Dedifferentiated amniotic fluid mesenchymal stem cell (primary cell): ENCODE data around the gene OR6V1.

Experiments
- DNase-seq: peaks from one replicate; pipeline ENCODE4 v3.0.0-alpha.2; 2016; ENCODE audit errors: extremely low spot score

Gene OR6V1, protein sequence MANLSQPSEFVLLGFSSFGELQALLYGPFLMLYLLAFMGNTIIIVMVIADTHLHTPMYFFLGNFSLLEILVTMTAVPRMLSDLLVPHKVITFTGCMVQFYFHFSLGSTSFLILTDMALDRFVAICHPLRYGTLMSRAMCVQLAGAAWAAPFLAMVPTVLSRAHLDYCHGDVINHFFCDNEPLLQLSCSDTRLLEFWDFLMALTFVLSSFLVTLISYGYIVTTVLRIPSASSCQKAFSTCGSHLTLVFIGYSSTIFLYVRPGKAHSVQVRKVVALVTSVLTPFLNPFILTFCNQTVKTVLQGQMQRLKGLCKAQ

GRCh38 chr7:143052041-143052440 lies at the start of gene OR6V1:
Gene OR6V1, plus strand, starts transcription at chr7:143052341. Its CDS starts 0 bp downstream, at chr7:143052341.
- no peak for DNase-seq

- no peak for DNase-seq
Measured at GRCh38 chr7:143002898-143003297, 49.2 kb upstream of the OR6V1 start.

DNA sequence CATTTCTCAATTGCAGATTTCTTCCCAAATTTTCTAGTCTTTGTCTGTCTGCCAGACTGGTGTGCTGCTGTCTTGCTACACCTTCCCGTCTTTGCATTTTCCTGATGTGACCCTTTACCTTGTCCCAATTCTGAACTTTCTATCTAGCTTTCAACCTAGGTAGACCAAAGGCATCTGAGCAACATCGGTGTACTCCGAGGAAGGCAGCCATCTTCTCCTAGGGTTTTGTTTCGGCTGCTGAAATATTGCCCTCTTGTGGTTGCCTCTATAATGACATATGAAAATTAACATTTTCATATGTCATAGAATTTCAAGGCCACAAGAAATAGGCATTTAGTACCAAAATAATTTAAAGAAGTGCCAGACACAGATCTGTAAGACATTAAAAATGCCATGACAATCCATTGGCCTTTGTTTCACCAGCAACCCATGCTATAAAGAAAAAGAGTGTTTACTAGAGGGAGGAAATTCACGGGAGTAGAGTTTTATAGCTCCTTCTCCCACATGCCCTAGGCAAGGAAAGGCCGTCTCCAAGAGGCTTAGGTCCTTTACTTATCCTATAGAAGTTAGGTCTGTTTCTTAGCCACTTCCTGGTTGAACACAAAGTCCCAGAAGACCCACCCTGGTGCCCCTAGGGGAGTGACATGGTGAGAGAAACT lies 48.6 kb upstream of the OR6V1 start:
- peak; percentile 47 for DNase-seq

DNA sequence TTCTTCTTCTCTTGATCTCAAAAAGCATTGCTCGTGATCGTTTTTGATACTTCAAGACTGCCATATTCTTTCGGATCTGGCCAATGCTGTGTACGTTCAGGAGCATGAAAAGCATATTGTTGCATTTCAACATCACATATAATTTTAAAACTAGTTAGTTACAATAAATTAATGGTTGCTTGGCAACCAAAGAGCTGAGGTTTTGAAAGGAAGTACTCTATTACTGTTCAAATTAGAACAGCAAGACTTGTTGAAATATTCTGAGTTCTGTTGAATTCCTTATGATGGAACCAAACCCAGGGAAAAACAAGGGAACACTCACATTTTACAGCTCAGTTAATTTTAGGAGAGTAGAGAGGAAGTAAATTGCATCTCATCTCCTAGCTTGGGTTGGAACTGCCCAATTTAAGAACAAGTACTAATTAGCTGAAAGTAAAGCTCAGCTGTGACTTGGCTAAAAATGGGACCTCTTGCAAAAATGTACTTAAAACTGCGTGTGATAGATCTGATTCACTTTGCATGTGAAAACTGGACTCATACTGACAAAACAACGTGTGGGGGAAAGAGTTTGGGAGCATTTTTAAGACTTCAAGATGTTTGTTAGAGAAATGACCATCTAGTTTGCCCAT lies 46.4 kb upstream of the OR6V1 start:
- no peak for DNase-seq

DNA sequence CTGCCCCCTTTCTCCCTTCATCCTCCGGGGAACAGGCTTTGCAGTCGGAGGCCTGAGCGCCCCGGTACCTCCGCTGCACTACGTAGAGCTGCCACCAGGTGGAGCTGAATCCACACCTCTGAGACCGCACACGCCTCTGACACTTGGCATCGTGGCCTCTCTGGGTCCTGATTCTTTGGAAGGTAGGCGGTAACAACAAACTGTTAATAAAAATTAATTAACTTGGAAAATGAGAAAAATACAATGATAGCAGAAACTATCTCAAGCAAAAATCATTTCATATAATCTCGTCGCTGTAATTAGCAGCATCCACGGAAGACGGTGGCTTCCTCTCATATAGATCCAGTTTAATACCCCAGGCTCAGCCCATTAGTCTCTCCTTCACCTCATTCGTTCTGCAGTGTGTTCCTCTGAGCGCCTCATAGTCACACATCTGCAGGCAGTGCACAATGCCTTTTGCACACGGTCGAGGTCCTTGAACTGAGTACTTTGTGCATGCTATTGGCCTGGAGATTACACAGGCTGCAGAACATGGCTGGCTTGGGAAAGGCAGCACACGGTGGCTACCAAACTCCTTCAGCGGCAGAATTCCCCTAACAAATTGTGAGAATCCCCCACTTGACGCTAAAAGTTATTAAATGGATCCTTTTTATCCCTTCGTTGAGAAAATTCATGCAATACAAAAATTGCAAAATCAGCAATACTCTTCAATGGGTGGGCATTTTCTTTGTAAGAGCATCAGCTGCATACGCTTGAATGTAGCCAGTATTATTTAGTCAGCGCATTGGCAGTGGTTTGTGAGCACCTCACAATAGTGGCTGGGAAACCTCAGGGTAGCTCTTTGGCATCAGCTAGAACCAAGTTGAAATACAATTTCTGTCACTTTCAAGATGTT lies 43.9 kb upstream of the OR6V1 start:
- DNase-seq = peak; percentile 66

GRCh38 chr7:143012001-143012400 lies 40.1 kb upstream of the OR6V1 start:
- DNase-seq = no peak

DNA sequence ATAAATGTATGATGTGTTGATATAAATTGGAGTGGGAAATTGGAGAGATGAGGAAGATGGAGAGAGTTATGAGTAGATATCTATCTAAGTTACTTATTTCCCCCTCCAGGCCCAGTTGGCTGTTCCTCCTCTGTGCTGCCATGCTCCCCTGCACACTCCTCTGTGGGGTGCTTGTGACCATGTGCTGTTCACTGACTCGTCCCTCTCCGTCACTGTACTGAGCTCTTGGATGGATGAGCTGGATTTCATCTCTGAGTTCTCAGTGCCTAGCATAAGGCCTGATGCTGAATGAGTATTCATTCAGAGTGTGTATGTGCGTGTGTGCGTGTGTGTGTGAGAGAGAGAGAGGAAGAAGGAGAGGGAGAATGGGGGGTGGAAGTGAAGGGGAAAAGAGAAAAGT lies 39.7 kb upstream of the OR6V1 start:
- no peak for DNase-seq

GRCh38 chr7:143013473-143013872 lies 38.7 kb upstream of the OR6V1 start:
- DNase-seq = no peak

GRCh38 chr7:143013893-143014292 lies 38.2 kb upstream of the OR6V1 start:
- peak; percentile 92 for DNase-seq

DNA sequence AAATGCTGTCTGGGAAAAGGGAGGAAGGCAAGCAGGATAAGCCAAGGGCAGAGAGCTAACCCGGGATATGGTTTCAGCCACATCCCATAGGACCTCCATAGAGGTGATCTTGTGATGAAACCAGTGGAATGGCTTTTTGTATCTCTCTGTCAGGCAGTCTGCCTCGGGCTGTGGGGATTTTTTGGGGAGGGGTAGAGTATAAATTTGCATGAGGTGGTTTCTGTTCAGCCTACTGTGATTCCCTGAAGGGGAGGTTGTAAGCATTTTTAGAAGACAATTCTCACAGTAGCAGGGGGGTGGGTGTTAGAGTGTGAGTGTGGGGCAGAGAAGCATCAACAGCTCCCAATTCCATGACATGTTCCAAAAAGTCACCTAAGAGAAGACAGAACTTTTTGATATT lies 37.1 kb upstream of the OR6V1 start:
- DNase-seq = no peak

GRCh38 chr7:143015926-143016490 lies 36.1 kb upstream of the OR6V1 start:
- peak; percentile 51 for DNase-seq

DNA sequence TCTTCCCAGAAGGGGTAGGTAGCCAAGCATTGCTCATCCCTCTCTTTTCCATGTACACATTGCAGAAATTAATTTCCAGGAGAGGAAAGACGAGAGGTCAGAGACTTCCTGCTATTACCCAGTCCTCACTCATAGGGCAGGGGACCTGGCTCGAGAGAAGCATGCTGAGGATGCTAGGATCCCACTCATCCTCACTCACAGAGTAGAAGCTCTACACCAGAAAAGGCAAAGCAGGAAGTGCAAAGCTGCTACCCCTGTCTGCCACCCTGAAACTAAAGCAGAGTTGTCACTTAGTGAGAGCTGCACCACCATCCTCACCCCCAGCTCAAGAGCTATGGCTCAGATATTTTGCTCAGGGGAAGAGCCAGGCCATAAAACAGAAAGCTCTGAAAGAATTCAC lies 35.1 kb upstream of the OR6V1 start:
- no peak for DNase-seq

DNA sequence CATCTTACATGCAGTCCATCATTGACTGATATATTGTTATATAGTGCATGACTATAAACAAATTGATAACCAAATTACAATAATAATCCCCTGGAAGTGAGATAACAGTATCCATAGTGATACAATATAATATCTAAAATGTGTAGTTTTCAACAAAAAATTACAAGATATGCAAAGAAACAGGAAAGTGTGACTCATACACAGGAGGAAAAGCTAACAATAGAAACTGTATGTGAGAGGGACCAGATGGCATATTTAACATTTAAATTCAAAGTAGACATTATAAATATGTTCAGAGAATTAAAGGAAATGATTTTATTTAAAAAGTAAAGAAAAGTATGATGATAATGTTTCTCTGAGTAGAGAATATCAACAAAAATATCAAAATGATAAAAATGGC lies 33.2 kb upstream of the OR6V1 start:
- no peak for DNase-seq

- DNase-seq = no peak
Measured at GRCh38 chr7:143023047-143023446, 29.1 kb upstream of the OR6V1 start.

GRCh38 chr7:143025371-143025770 lies 26.8 kb upstream of the OR6V1 start:
- DNase-seq = no peak

- no peak for DNase-seq
Measured at GRCh38 chr7:143027032-143027431, 25.1 kb upstream of the OR6V1 start, which contains the start of gene OR9A2. Gene OR9A2, minus strand, starts transcription at chr7:143027132. Its CDS starts 0 bp downstream, at chr7:143027132.

DNA sequence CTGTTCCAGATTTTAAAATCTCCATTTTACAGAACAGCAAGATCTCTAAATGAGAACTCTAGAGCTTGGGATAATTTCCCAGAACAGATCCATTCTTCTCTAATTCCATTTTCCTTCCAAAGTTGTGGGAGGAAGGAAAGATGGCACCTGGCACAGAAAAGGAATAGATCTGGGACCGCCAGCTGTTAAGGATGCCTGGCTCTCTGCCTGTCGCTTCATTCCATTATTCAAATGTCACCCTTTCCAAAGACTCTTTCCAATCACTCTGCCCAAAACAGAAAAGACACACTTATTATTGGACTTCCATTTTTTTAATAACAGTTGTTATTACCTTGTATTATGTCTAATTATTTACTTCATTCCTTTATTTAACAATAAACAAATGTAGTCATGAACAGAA lies 24.5 kb upstream of the OR6V1 start:
- no peak for DNase-seq

DNA sequence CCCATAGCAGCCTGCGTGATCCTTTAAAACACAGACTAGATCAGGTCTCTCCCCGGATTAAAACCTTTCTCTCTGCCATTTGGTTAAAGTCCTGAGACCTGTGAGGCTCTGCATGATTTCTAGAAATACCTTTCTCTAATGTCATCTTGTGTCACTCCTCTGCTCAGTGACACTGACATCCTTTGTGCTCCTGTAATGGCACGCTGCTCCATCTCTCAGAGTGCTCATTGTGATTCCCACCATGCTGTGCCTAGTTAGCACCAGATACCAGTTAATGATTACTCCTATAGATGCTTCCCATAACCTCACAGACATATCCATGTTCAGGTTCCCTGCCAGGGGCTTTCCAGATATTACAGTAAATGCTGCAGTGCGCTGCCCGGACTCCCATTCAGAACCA lies 13.5 kb upstream of the OR6V1 start:
- no peak for DNase-seq

DNA sequence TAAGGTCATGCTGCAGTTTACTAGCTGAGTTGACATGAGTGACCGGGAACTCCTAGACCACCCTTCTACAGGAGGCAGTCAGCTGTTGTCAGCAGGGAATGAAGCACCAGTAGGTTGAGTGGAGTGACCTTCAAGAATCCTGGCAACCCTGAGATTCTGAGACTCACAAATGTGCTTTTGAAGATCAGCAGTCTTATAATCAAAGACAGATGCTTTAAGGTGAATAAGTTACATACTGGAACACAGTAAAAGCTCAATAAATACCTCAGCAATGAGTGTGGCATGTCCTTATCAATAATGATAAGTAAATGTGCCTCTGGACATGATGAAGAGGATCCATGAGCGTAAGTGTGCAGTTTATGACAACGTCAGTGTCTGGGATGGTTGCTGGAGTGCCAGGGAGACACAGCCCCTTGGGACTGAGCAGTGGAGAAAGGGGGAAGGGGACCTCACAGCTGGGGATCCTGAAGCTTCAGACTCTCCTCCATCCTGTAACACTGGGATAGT lies 11.9 kb upstream of the OR6V1 start:
- DNase-seq = no peak

DNA sequence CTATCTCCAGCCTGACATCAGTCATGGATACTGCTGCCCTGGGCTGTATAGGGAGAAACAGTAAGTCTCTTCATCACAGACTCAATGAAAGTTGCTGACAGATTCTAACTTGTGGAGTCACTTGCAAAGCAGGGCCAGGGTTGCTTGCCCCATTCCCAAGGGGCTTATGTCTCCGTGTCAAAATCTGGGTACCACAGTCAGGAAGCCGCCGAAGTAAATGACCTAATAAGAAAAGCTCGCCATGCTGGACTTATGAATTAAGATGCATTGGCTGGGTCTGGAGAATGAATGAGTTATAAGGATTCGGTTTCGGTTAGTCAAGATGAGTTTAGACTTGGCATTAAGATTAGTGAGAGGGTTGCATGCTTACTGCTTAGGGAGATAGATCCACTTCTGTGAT lies 10.8 kb upstream of the OR6V1 start:
- DNase-seq = no peak

- peak; percentile 57 for DNase-seq
Measured at GRCh38 chr7:143042159-143042789, 9.9 kb upstream of the OR6V1 start.
